ACC112 (cell line): ENCODE measurements around the gene DPT.

Experiments
- H2AFZ ChIP-seq: fragments of 200-600 bp; sonication (generic); one replicate; pipeline ENCODE4 v1.6.0; 2017; ENCODE audit warnings: antibody characterized with exemption, low read length; ENCODE audit not compliant: unreplicated experiment
- H3K27ac ChIP-seq: fragments of 200-600 bp; sonication (generic); 2 replicates; pipeline ENCODE4 v1.5.1; 2014; ENCODE audit warnings: low read depth, mild to moderate bottlenecking, antibody characterized with exemption, low read length, moderate library complexity
- H3K27me3 ChIP-seq: fragments of 200-600 bp; sonication (generic); 2 replicates; pipeline ENCODE4 v1.6.1; 2014; ENCODE audit warnings: mild to moderate bottlenecking, antibody characterized with exemption, low read length, moderate library complexity, mixed read lengths; ENCODE audit not compliant: insufficient read depth
- H3K36me3 ChIP-seq: fragments of 200-600 bp; sonication (generic); 2 replicates; pipeline ENCODE4 v1.6.1; 2016; ENCODE audit warnings: mild to moderate bottlenecking, antibody characterized with exemption, low read length, moderate library complexity, mixed read lengths; ENCODE audit not compliant: insufficient read depth
- H3K4me1 ChIP-seq: fragments of 200-600 bp; sonication (generic); one replicate; pipeline ENCODE4 v1.6.1; 2016; ENCODE audit warnings: low read length, mixed read lengths; ENCODE audit not compliant: insufficient read depth, unreplicated experiment, control insufficient read depth
- H3K4me3 ChIP-seq: fragments of 200-600 bp; sonication (generic); 2 replicates; pipeline ENCODE4 v1.5.1; 2014; ENCODE audit warnings: mild to moderate bottlenecking, low read depth, low read length
- H3K79me2 ChIP-seq: fragments of 200-600 bp; sonication (generic); one replicate; pipeline ENCODE4 v1.6.0; 2016; ENCODE audit warnings: low read length; ENCODE audit not compliant: control insufficient read depth, unreplicated experiment, insufficient read depth

Gene DPT

GRCh38 chr1:168688644-168689326 is 40.2 kb downstream of the DPT start:
- Histone ChIP-seq H3K27ac (no peak overlapping the region), H3K4me3 (no peak overlapping the region), H2AFZ (no peak overlapping the region), H3K79me2 (no peaks in the 10 kb centered on the region), H3K27me3 (no peaks in the 10 kb centered on the region), H3K36me3 (no peaks in the 10 kb centered on the region), H3K4me1 (no peaks in the 10 kb centered on the region)

GRCh38 chr1:168687816-168688215 is 41.2 kb downstream of the DPT start:
- no peak overlapping the region for H2AFZ ChIP-seq

GRCh38 chr1:168686666-168687065 is 42.3 kb downstream of the DPT start:
- Histone ChIP-seq H3K27me3 (no peaks in the 10 kb centered on the region), H2AFZ (no peak overlapping the region), H3K27ac (no peak overlapping the region), H3K4me1 (no peaks in the 10 kb centered on the region), H3K79me2 (no peaks in the 10 kb centered on the region), H3K36me3 (no peaks in the 10 kb centered on the region), H3K4me3 (no peak overlapping the region)

More at GRCh38 chr1:168687816-168688215, 41.2 kb downstream of the DPT start:
- H3K27me3 ChIP-seq = no peaks in the 10 kb centered on the region
- no peaks in the 10 kb centered on the region for H3K36me3 ChIP-seq
- H3K27ac ChIP-seq = no peak overlapping the region
- no peak overlapping the region for H3K4me3 ChIP-seq
- no peaks in the 10 kb centered on the region for H3K79me2 ChIP-seq
- no peaks in the 10 kb centered on the region for H3K4me1 ChIP-seq

- Histone ChIP-seq H3K36me3 (no peaks in the 10 kb centered on the region), H3K4me3 (no peak overlapping the region), H2AFZ (no peak overlapping the region), H3K27me3 (no peaks in the 10 kb centered on the region), H3K27ac (no peak overlapping the region), H3K4me1 (no peaks in the 10 kb centered on the region), H3K79me2 (no peaks in the 10 kb centered on the region)
These were observed 45.1 kb downstream of the DPT start for GRCh38 chr1:168683871-168684270.

GRCh38 chr1:168676861-168677260 is 52.1 kb downstream of the DPT start:
- Histone ChIP-seq H3K4me3 (no peak overlapping the region), H2AFZ (no peak overlapping the region), H3K4me1 (no peaks in the 10 kb centered on the region), H3K79me2 (no peaks in the 10 kb centered on the region), H3K36me3 (no peaks in the 10 kb centered on the region), H3K27me3 (no peaks in the 10 kb centered on the region), H3K27ac (no peak overlapping the region)

- no peaks in the 10 kb centered on the region for H3K4me1 ChIP-seq
- H3K36me3 ChIP-seq = no peaks in the 10 kb centered on the region
- H2AFZ ChIP-seq = no peak overlapping the region
- no peaks in the 10 kb centered on the region for H3K79me2 ChIP-seq
- no peak overlapping the region for H3K27ac ChIP-seq
- H3K4me3 ChIP-seq = no peak overlapping the region
- H3K27me3 ChIP-seq = no peaks in the 10 kb centered on the region
These were observed 52.8 kb downstream of the DPT start for GRCh38 chr1:168676029-168676812.

GRCh38 chr1:168673974-168674683 is 54.9 kb downstream of the DPT start:
- Histone ChIP-seq H3K79me2 (no peaks in the 10 kb centered on the region), H3K4me1 (no peaks in the 10 kb centered on the region)

GRCh38 chr1:168672278-168672677 is 56.7 kb downstream of the DPT start:
- Histone ChIP-seq H3K27ac (no peak overlapping the region), H3K79me2 (no peaks in the 10 kb centered on the region), H3K27me3 (no peaks in the 10 kb centered on the region), H3K4me3 (no peak overlapping the region), H3K4me1 (no peaks in the 10 kb centered on the region), H2AFZ (no peak overlapping the region), H3K36me3 (no peaks in the 10 kb centered on the region)

More at GRCh38 chr1:168673974-168674683, 54.9 kb downstream of the DPT start:
- Histone ChIP-seq H2AFZ (no peak overlapping the region), H3K27me3 (no peaks in the 10 kb centered on the region), H3K36me3 (no peaks in the 10 kb centered on the region), H3K4me3 (no peak overlapping the region), H3K27ac (no peak overlapping the region)

- Histone ChIP-seq H2AFZ (no peak overlapping the region), H3K27ac (no peak overlapping the region), H3K36me3 (no peaks in the 10 kb centered on the region), H3K4me1 (no peaks in the 10 kb centered on the region), H3K4me3 (no peak overlapping the region), H3K79me2 (no peaks in the 10 kb centered on the region), H3K27me3 (no peaks in the 10 kb centered on the region)
These were observed 57.2 kb downstream of the DPT start for GRCh38 chr1:168671782-168672181.

GRCh38 chr1:168665975-168666374 is 63.0 kb downstream of the DPT start:
- Histone ChIP-seq H3K4me3 (no peak overlapping the region), H2AFZ (no peak overlapping the region), H3K27ac (no peak overlapping the region)

More at GRCh38 chr1:168665975-168666374, 63.0 kb downstream of the DPT start:
- Histone ChIP-seq H3K4me1 (no peaks in the 10 kb centered on the region), H3K36me3 (no peaks in the 10 kb centered on the region), H3K79me2 (no peaks in the 10 kb centered on the region), H3K27me3 (no peaks in the 10 kb centered on the region)
